GM18526 (cell line): ENCODE results near the gene GALNT17.

Experiments
- POLR2A ChIP-seq: IDR thresholded peaks from 3 replicates; pipeline ENCODE4 v1.6.1; 2011; ENCODE audit not compliant: insufficient read length; ENCODE audit errors: extremely low read depth

Gene GALNT17

DNA sequence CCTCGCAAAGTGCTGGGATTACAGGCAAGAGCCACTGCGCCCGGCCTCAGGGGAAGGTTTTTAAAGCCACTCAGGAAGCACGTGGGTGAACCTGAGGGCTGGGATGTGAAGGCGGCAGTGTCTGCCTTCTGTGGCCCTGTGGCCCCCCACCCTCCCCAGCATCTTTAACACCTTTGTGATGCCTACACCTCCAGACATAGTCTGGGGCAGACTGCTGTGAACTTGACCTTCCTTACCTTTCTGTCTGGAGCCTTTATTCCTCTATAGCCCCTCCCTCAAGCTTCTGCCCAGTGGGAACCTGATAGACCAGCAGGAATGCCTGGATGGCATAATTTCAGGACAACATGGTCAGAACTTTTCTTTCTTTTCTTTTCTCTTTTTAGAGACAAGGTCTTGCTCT is 550.2 kb downstream of the GALNT17 start:
- no peak for TF ChIP-seq POLR2A

DNA sequence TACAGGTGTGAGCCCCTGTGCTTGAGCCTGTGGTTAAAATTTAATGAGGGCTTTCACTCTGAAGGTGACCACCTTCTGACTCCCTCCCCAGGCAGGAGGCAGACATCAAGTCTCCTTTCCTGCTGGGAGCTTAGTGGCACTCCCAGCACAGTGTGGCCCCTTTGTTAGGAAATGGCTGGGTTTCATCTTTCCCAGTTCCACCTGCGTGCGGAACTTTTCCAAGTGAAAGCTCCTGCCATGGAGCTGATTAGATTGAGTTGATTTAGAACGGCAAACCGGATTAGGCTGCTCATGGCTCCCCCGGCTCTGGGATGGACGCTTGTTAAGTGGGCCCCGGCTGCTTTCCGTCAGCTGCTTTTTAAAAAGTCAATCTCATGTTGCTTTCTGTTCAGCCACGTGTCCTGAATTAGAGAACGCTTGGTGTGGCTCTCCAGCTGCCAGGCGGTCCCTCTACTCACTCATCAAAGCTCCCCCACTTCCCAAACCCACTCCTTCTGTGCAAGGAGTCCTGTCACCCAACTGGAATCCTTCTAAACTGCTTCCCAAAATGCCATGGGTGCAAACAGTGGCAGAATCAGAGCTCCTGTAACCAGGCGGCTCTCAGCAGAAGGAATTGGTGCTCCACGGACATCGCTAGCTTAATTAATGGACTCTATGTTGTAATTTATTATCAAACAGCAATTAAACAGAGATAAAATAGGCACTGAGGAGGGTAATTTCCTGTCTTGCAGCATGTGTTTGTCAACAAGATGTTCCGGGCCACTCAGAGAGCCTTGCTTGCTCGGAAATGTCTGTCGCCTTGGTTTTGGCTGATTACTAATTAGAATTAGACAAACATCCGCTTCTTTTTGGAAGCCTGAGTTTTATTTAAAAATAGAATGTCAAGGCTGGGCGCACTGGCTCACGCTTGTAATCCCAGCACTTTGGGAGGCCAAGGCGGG is 551.2 kb downstream of the GALNT17 start:
- no peak for TF ChIP-seq POLR2A

DNA sequence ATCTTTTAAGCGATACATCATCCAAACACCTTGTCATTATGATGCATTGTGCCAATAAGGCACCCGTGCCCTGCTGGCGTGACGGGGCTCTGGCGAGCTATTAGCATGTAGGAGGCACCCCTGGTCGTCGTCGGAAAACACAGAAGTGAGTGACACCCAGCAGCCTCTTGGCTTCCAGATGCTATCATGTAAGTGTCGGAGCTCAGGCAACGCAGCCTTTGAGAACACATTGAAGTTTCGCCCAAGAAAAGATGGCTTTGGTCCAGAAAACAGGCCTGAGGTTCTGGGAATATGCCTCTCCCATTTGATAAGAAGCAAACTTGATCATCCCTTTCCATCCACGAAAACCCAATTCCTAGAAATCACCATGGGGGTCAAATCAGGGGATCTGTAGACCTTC is 555.3 kb downstream of the GALNT17 start:
- no peak for TF ChIP-seq POLR2A

DNA sequence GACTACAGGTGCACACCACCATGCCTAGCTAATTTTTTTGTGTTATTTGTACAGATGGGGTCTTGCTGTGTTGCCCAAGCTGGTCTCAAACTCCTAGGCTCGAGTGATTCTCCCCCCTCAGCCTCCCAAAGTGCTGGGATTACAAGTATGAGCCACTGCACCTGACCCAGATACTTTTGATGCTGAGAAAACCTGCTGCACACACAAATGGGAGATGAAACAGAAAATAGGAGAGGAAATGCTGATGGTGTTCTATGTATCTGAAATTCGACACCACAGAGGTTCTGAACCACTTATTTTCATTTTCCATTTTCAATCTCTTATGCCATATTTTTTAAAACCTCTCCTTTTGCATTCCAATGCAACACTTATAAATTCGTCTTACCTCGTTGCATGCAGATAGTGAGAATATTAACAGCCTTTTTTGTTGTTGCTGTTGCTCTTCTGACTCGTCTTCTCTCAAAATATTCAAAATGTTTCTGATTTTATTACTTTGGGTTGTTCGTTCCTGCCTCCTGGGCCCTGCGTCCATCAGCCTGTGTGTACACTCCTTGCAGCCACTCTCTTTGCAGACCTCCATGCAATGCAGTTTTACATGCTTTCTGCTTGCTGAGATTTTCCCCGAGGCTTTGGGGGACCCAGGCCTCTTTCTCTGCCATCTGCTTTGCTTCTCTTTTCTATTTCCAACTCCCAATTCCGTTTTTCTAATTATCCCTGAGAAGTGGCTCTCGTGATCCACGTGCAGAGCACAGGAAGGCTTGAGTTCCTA is 556.1 kb downstream of the GALNT17 start:
- no peak for TF ChIP-seq POLR2A

DNA sequence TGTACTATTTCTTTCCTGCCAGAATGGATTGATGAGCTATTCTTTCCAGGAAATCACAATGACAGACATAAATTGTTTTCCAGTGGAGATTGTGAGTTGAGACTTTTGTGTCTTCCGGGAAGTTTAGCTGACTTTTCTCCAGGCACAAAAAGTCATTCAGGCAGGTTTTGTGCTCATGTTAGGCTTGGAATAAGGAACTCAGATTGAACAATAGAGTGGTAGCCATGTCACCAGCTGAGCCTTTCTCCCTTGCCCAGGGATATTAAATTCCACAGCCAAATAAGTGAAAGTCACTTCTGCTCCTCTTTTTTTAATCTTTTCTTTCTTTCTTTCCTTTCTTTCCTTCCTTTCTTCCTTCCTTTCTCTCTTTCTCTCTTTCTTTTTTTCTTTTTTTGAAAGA is 559.6 kb downstream of the GALNT17 start:
- TF ChIP-seq POLR2A = no peak

DNA sequence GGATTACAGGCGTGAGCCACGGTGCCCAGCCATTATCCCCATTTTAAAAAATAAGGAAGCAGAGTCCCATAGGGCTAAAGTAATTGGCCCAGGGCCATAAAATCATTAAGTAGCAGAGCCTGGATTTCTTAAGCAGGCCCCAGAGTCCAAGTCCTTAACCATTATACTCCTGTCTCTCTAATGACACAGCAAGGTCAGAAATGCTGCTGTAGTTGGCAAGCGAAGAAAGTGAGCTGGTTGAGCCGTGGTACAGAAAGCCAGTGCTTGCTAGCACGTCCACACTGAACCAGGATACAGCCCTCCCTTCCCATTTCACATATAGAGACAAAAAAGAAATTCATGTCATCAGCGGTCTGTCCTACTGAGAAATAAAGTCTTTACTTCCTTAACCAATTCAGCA is 562.7 kb downstream of the GALNT17 start:
- no peak for TF ChIP-seq POLR2A

DNA sequence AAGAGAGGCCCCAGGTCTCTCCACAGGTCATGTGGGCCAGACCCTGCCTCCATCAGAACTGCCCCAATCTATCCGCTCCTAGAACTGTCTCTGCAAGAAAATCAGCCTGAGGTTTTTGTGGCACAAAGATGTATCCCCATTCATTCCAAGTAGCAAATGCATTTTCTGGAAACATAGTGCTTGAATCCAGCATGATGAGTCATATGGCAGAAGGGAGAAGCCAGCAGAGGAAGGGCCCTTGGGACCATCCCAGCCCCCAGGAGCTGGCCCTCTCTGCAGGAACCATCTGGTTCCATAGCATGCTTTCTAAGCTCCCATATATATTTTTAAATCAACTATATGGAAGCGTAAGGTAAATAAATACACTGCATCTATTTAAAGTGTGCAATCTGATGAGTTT is 563.2 kb downstream of the GALNT17 start:
- no peak for TF ChIP-seq POLR2A

DNA sequence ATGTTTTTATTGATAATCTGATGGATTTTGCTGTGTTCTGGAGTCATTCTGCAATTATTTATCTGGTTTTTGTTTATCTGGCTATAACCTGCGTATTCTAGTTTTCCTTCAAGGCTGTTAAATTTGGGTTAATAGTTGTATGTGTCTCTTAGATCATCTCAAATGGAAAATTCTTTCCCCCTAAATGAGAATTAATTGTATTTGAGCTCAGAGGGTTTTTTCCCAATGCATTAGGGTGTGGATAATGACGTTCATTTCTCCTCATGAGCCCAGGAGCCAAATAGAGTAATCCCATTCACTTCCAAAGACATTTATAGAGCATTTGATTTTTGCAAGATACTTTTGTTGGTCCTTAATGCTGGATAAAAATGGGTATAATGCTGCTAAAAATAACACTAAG is 564.6 kb downstream of the GALNT17 start:
- no peak for TF ChIP-seq POLR2A

DNA sequence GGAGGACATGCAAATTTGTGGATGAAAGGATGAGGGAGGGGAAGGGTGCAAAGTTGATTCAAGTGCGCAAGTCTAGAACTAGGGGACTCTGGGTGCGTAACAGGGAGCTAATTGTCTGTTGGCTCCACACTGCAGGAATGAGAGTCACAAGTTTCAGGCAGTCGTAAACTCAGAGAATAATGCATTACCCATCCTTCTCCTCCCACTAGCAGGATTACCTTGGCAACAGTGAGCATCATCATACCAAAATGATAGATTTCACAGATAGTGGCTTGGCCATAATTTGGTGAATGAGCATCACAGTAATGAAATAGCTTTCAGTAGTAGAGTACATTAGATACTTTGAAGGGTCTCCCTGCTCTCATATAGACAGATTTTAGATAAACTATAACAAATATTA is 565.5 kb downstream of the GALNT17 start:
- no peak for TF ChIP-seq POLR2A

DNA sequence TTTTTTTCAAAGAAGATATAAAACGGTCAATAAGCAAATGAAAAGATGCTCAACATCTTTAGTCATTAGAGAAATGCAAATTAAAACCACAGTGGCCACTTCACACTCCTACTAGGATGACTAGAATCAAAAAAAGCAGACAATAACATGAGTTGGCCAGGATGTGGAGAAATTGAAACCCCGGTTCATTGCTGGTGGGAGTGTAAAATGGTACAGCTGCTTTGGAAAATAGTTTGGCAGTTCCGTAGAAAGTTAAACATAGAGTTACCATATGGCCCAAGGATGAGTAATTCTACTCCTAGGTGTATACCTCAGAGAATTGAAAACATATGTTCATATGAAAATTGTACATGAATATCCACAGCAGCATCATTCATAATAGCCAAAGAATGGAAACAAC is 573.3 kb downstream of the GALNT17 start:
- no peak for TF ChIP-seq POLR2A

DNA sequence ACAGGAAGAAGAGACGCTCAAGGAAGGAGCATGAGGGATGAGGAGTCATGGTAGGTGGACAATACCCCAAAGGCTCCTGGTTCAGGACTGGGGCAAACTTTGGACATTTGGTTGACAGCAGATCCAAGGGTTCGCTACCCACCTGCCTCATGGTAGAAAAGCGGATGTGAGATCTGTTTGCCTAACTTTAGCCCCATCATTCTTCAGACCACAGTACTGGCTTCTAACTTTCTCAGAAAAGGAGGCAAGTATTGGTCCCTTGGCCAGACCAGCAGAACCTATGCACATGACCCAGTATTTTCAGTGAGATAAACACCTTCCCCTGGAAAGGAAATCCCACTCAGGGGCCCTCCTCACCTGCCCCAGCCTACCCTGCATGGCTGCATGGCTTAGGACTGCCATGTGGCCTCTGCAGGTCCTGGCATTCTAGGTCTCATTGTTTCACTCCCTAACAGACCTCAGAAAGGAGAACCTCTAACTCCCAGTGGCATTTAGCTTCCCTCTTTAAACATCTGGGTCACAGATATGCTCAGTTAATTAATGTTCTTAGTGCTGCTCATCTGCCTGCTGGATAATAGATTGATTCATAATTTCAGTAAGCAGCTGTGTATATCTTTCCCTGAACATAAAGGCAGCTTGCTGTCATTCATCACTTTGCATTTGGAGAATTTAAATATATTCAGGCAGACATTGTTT is 574.1 kb downstream of the GALNT17 start:
- no peak for TF ChIP-seq POLR2A

DNA sequence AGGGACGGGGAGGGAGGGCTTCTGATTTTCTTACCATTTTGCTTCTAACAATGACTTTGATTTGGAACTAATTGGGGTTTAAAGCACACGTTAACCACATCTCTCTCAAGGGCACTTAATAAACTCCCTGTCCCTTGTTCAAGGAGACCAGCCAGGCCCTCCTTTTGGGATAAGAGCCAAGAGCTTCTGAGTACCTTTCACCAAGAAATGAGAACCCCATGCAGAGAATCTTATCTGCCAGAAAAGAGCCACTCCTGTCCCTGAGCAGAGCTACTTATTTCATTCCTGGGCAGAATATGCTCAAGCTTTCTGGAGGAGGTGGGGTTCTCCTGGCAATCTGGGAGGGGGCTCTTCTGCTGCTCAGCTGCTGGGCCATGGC is 574.6 kb downstream of the GALNT17 start:
- no peak for TF ChIP-seq POLR2A

DNA sequence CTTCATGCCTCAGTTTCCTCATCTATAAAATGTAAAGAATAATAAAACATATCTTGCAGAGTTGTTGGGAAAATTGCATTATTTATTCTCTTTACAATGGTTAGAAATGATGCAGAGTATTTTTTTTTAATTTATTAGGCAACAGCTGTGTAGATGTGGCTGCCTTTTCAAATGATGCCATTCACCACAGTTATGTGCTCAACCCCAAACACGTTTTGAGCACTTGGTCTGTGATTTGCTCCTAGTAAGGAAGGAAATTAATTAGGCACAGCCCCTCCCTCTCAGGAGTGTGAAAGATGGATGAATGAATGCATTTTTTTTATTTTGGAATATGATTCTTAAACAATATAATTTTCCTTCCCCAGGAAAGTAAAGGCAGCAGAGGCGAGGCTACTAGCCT is 575.1 kb downstream of the GALNT17 start:
- no peak for TF ChIP-seq POLR2A

DNA sequence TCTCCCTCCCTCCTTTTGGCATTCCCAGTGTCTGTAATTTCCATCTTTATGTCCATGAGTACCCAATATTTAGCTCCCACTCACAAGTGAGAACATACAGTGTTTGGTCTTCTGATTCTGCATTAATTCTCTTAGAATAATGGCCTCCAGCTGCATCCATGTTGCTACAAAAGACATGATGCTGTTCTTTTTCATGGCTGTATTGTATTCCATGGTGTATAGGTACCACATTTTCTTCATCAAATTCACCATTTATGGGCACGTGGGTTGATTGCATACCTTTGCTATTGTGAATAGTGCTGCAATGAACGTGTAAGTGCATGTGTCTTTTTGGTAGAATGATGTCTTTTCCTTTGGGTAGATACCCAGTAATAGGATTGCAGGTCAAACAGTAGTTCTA is 576.8 kb downstream of the GALNT17 start:
- no peak for TF ChIP-seq POLR2A

DNA sequence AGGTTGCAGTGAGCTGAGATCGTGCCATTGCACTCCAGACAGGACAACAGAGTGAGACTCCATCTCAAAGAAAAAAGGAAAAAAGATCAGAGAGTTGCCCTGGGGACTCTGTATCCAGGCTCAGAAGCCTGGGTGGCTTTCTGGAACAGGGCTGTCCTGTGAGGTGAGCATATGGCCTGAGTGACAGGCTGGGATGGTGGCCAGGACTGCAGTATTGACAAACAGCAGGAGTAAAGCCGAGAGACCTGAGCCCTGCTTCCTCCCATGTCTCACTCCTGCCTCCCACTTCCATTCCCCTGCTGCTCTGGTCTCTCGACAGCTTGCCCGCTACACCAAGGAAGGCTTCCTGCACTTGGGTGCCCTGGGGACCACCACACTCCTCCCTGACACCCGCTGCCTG is 578.5 kb downstream of the GALNT17 start:
- no peak for TF ChIP-seq POLR2A

DNA sequence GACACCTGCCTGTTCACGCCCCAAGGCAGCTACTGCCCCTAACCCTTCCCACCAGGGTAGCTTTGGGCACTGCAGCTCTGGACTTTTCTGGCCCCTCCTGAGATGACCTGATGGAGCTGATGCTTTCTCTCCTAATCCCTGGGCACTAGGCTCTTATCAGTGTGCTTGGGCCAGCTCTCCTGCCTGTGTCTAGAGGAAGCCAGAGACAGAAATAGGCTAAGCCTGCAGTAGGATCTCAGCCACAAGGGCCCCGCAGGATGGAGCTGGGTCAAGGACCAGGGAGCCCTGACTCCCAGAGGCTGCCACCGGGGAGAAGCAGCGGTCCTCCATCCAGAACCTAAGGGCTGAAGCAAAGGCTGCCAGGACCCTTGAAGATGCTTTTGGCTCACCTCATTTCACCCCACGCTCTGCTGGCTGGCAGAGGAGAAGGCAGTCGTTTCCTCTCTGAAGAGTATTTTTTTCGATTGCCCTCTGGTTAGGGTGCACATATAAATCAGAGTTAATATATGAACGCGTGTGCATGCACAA is 580.8 kb downstream of the GALNT17 start:
- TF ChIP-seq POLR2A = no peak

DNA sequence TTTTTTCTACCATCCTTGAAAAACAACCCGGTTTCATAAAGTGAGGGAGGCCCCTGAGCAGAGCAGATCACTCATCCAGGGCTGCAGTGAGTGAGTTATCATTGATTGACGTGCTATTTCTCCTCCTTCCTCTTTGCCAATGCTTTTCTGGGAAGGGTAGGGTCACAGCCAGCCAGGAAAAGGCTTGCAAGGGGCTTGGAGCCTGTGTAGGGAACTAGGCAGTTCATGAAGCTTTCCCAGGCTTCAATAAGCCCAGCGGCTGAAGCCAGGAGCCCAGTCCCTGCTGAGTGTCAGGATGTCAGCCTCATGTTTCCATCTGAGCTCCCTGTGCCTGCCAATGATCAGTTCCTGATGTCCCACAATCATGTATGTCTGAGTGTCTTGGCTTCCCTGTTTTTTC is 584.7 kb downstream of the GALNT17 start:
- TF ChIP-seq POLR2A = no peak
